Prostate gland (tissue), 2 donors: ENCODE measurements around the gene MRPL54.

Source experiments
- POLR2AphosphoS5 ChIP-seq: sonication (generic); formaldehyde crosslinking; IDR thresholded peaks from one replicate; pipeline ENCODE4 v1.6.1; 2017; ENCODE audit warnings: antibody characterized with exemption
- TF ChIP-seq, protein P1 (sequence below), 4 experiments: fragments of 200-600 bp in 2 of 4; fragments of 450-650 bp in 2 of 4; sonication (generic) in 2 of 4; IDR thresholded peaks; 1 replicate in 3 of 4; 2 replicates in 1 of 4; pipeline ENCODE4 v1.5.1; 2016 to 2019; ENCODE audit warnings: antibody characterized with exemption in 4 of 4, mild to moderate bottlenecking in 2 of 4, moderate library complexity in 2 of 4

DNA sequence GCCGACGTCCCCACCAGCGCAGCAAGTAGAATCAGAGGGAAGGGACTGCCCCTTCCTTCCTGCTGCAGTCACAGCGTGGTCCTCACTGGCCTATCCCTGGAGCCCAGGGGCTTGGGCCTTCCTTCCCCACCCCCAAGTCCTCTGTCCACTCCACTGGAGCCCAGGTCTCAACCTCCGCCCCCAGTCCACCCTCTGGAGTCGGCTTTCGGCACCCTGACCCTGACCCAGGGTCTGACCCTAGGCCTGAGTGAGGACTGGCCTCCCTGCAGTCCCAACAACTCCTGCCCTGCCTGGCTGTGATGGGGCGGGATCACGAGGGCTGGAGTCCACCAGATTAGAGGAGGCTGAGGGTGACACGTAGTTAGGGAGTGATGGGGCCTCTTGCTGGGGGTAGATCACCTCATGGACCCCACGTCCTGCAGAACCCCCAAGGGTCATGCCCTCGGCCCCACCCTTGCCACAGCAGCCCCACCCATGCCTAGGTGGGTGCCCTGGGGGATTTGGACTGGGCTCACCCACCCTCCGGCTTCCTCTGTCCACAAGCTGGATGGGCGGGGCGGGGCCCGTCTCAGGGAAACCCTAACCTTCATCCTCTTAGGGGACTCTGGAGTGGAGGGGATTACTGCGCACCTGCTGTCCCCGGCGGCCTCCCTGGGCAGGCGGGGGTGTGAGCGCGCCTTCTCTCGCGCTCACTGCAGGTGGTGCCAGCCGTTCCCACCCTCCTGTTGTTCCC lies 5.7 kb downstream of the MRPL54 start:
- TF ChIP-seq, protein P1, sequence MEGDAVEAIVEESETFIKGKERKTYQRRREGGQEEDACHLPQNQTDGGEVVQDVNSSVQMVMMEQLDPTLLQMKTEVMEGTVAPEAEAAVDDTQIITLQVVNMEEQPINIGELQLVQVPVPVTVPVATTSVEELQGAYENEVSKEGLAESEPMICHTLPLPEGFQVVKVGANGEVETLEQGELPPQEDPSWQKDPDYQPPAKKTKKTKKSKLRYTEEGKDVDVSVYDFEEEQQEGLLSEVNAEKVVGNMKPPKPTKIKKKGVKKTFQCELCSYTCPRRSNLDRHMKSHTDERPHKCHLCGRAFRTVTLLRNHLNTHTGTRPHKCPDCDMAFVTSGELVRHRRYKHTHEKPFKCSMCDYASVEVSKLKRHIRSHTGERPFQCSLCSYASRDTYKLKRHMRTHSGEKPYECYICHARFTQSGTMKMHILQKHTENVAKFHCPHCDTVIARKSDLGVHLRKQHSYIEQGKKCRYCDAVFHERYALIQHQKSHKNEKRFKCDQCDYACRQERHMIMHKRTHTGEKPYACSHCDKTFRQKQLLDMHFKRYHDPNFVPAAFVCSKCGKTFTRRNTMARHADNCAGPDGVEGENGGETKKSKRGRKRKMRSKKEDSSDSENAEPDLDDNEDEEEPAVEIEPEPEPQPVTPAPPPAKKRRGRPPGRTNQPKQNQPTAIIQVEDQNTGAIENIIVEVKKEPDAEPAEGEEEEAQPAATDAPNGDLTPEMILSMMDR (IDR thresholded peaks at IDR 0.05): no peak
- TF ChIP-seq POLR2AphosphoS5: no peak
